ENCODE results near the gene FGD1. TPM values are rescaled to one million over a fixed set of nuclear protein-coding genes. Genes with fewer than 3 reads are reported as not detected.

Gene FGD1
- total and polyA plus RNA-seq, 2 experiments from 2014 or later: 6.0 to 8.6 TPM

GRCh38 chrX:54446084-54446483 lies 50.0 kb downstream of the FGD1 start:
- H3K4me3 ChIP-seq: no peak overlapping the region
- H3K9ac ChIP-seq: no peak overlapping the region
- H3K27me3 ChIP-seq (replicated peaks; ENCODE audit: insufficient read depth): no peaks in the 10 kb centered on the region
- H3K4me1 ChIP-seq (ENCODE audit: insufficient read depth): peaks cover 4% of the 10 kb centered on the region; the same call in 1 of the 2 replicates
- H3K79me2 ChIP-seq (ENCODE audit: insufficient read depth): peaks cover 25% of the 10 kb centered on the region
- DNase-seq: no peak
- in situ Hi-C loops (cut with MboI): loop anchor here (25.0 kb wide), 1 partner anchor 409 kb away; the partner anchor contains the start of gene PHF8
- H3K4me2 ChIP-seq (ENCODE audit: unreplicated experiment): no peak overlapping the region
- TF ChIP-seq EZH2 (IDR thresholded peaks at IDR 0.05; ENCODE audit: insufficient read depth, poor library complexity, severe bottlenecking) (no peak), EZH2phosphoT487 (IDR thresholded peaks at IDR 0.05; ENCODE audit: insufficient read depth, low read depth) (no peak)
- H3K36me3 ChIP-seq (ENCODE audit: low read depth): no peaks in the 10 kb centered on the region
- no peaks in the 10 kb centered on the region for H4K20me1 ChIP-seq (ENCODE audit: insufficient read depth)
- no peak overlapping the region for H2AFZ ChIP-seq
- WGBS, 2 experiments (ENCODE audit: low coverage in 1 of 2, low lambda C conversion rate in 2 of 2, missing lambda C conversion rate in 2 of 2): 58 to 80% methylated on average over 5 to 8 of the region's 17 CpGs
- H3K9me2 ChIP-seq (ENCODE audit: insufficient read depth): no peaks in the 10 kb centered on the region
- H3F3A ChIP-seq (ENCODE audit: insufficient read depth): no peaks in the 10 kb centered on the region
- H3K9me3 ChIP-seq (ENCODE audit: low read depth): no peaks in the 10 kb centered on the region
- H3K27ac ChIP-seq: no peak overlapping the region

GRCh38 chrX:54444752-54445151 lies 51.3 kb downstream of the FGD1 start:
- no peak overlapping the region for H3K4me2 ChIP-seq (ENCODE audit: unreplicated experiment)

GRCh38 chrX:54442790-54443189 lies 53.2 kb downstream of the FGD1 start:
- H2AFZ ChIP-seq: no peak overlapping the region
- H3K9ac ChIP-seq: no peak overlapping the region
- no peak overlapping the region for H3K4me3 ChIP-seq
- H3K27me3 ChIP-seq (replicated peaks; ENCODE audit: insufficient read depth): no peaks in the 10 kb centered on the region
- no peak for TF ChIP-seq EZH2 (IDR thresholded peaks at IDR 0.05; ENCODE audit: insufficient read depth, poor library complexity, severe bottlenecking)
- no peak for TF ChIP-seq EZH2phosphoT487 (IDR thresholded peaks at IDR 0.05; ENCODE audit: insufficient read depth, low read depth)
- H3K9me2 ChIP-seq (ENCODE audit: insufficient read depth): no peaks in the 10 kb centered on the region
- no peaks in the 10 kb centered on the region for H4K20me1 ChIP-seq (ENCODE audit: insufficient read depth)
- no peaks in the 10 kb centered on the region for H3K36me3 ChIP-seq (ENCODE audit: low read depth)
- no peak for DNase-seq
- no peak overlapping the region for H3K4me2 ChIP-seq (ENCODE audit: unreplicated experiment)
- H3K79me2 ChIP-seq (ENCODE audit: insufficient read depth): peaks cover 33% of the 10 kb centered on the region
- no peaks in the 10 kb centered on the region for H3F3A ChIP-seq (ENCODE audit: insufficient read depth)
- in situ Hi-C loops (cut with MboI): loop anchor here (25.0 kb wide), 1 partner anchor 405 kb away; the partner anchor contains the start of gene PHF8
- no peaks in the 10 kb centered on the region for H3K9me3 ChIP-seq (ENCODE audit: low read depth)
- H3K27ac ChIP-seq: no peak overlapping the region
- peaks cover 5% of the 10 kb centered on the region; the same call in 1 of the 2 replicates for H3K4me1 ChIP-seq (ENCODE audit: insufficient read depth)

More at GRCh38 chrX:54444752-54445151, 51.3 kb downstream of the FGD1 start:
- peaks cover 5% of the 10 kb centered on the region; the same call in 1 of the 2 replicates for H3K4me1 ChIP-seq (ENCODE audit: insufficient read depth)
- 85 to 87% methylated on average over 5 to 6 of the region's 6 CpGs for WGBS, 2 experiments (ENCODE audit: low coverage in 1 of 2, low lambda C conversion rate in 2 of 2, missing lambda C conversion rate in 2 of 2)
- H4K20me1 ChIP-seq (ENCODE audit: insufficient read depth): no peaks in the 10 kb centered on the region
- TF ChIP-seq EZH2 (IDR thresholded peaks at IDR 0.05; ENCODE audit: insufficient read depth, poor library complexity, severe bottlenecking): no peak
- no peak for TF ChIP-seq EZH2phosphoT487 (IDR thresholded peaks at IDR 0.05; ENCODE audit: insufficient read depth, low read depth)
- H3K79me2 ChIP-seq (ENCODE audit: insufficient read depth): peaks cover 33% of the 10 kb centered on the region
- H3F3A ChIP-seq (ENCODE audit: insufficient read depth): no peaks in the 10 kb centered on the region
- no peaks in the 10 kb centered on the region for H3K36me3 ChIP-seq (ENCODE audit: low read depth)
- H3K27me3 ChIP-seq (replicated peaks; ENCODE audit: insufficient read depth): no peaks in the 10 kb centered on the region
- H3K9me3 ChIP-seq (ENCODE audit: low read depth): no peaks in the 10 kb centered on the region
- H3K9me2 ChIP-seq (ENCODE audit: insufficient read depth): no peaks in the 10 kb centered on the region
- H2AFZ ChIP-seq: no peak overlapping the region
- no peak overlapping the region for H3K9ac ChIP-seq
- no peak overlapping the region for H3K27ac ChIP-seq
- no peak overlapping the region for H3K4me3 ChIP-seq
- in situ Hi-C loops (cut with MboI): loop anchor here (25.0 kb wide), 1 partner anchor 407 kb away; the partner anchor contains the start of gene PHF8
- DNase-seq: no peak

- 0 to 1% methylated on average over 28 to 32 of the region's 40 CpGs for WGBS, 2 experiments (ENCODE audit: low coverage in 1 of 2, low lambda C conversion rate in 2 of 2, missing lambda C conversion rate in 2 of 2)
- in situ Hi-C loops (cut with MboI): loop anchor here (25.0 kb wide), 1 partner anchor 403 kb away; the partner anchor contains the start of gene PHF8
- DNase-seq: peak; percentile 93
These were observed 55.8 kb downstream of the FGD1 start, which contains the start of gene TSR2 for GRCh38 chrX:54439960-54440871. Gene TSR2, plus strand, starts transcription at chrX:54440404. Its CDS starts 18 bp downstream, at chrX:54440422.

More at GRCh38 chrX:54439960-54440871, 55.8 kb downstream of the FGD1 start, which contains the start of gene TSR2:
- Histone ChIP-seq H3K4me2 (ENCODE audit: unreplicated experiment) (peak within 1 kb of the TSS; percentile 98), H3K4me1 (ENCODE audit: insufficient read depth) (peaks cover 5% of the 10 kb centered on the region; the same call in 1 of the 2 replicates), H3K27me3 (replicated peaks; ENCODE audit: insufficient read depth) (no peaks in the 10 kb centered on the region), H3K4me3 (peak within 1 kb of the TSS; percentile 90), H4K20me1 (ENCODE audit: insufficient read depth) (no peaks in the 10 kb centered on the region), H2AFZ (peak within 1 kb of the TSS; percentile 89), H3K27ac (peak within 1 kb of the TSS; percentile 66), H3K79me2 (ENCODE audit: insufficient read depth) (peaks cover 33% of the 10 kb centered on the region), H3K36me3 (ENCODE audit: low read depth) (no peaks in the 10 kb centered on the region), H3K9me2 (ENCODE audit: insufficient read depth) (no peaks in the 10 kb centered on the region), H3F3A (ENCODE audit: insufficient read depth) (no peaks in the 10 kb centered on the region), H3K9ac (peak within 1 kb of the TSS; percentile 93), H3K9me3 (ENCODE audit: low read depth) (no peaks in the 10 kb centered on the region)
- TF ChIP-seq EZH2phosphoT487 (IDR thresholded peaks at IDR 0.05; ENCODE audit: insufficient read depth, low read depth) (no peak), EZH2 (IDR thresholded peaks at IDR 0.05; ENCODE audit: insufficient read depth, poor library complexity, severe bottlenecking) (no peak)

All from GM23248 (cell line).